NCI-H1694 treated with DMSO at 0.1 percent for 48 hours (cell line): ENCODE data around the gene TRIM17.
A peak's percentile ranks its signal among the peaks of the same experiment; 100 is the strongest.

ENCODE experiments used
- DNase-seq: peaks from one replicate; lab custom pipeline; 2025; lab: John Stamatoyannopoulos, UW

Gene TRIM17

GRCh38 chr1:228416217-228416933, at the start of gene TRIM17:
TRIM17 (minus strand) TSS chr1:228416861; CDS start chr1:228415072, 1,789 bp downstream.
- DNase-seq = no peak

GRCh38 chr1:228465571-228466146, 49.0 kb upstream of the TRIM17 start:
- DNase-seq = peak; percentile 12

- no peak for DNase-seq
These were observed 48.5 kb upstream of the TRIM17 start for GRCh38 chr1:228465141-228465540.

GRCh38 chr1:228464487-228464983, 47.9 kb upstream of the TRIM17 start:
- DNase-seq = peak; percentile 98

- DNase-seq = no peak
These were observed 47.1 kb upstream of the TRIM17 start for GRCh38 chr1:228463559-228464455.

- no peak for DNase-seq
These were observed 46.4 kb upstream of the TRIM17 start for GRCh38 chr1:228463009-228463558.

GRCh38 chr1:228462560-228462959, 45.9 kb upstream of the TRIM17 start:
- DNase-seq = no peak

GRCh38 chr1:228460821-228461220, 44.2 kb upstream of the TRIM17 start:
- peak; percentile 39 for DNase-seq

- DNase-seq = peak; percentile 85
These were observed 42.7 kb upstream of the TRIM17 start for GRCh38 chr1:228459091-228459993.

GRCh38 chr1:228457396-228458176, 40.9 kb upstream of the TRIM17 start:
- DNase-seq = peak; percentile 99

- DNase-seq = no peak
These were observed 40.3 kb upstream of the TRIM17 start for GRCh38 chr1:228457017-228457395.

- DNase-seq = no peak
These were observed 39.8 kb upstream of the TRIM17 start for GRCh38 chr1:228456252-228457016.

- no peak for DNase-seq
These were observed 39.1 kb upstream of the TRIM17 start for GRCh38 chr1:228455715-228456114.

- no peak for DNase-seq
These were observed 37.6 kb upstream of the TRIM17 start for GRCh38 chr1:228454238-228454637.

GRCh38 chr1:228453614-228454013, 37.0 kb upstream of the TRIM17 start:
- no peak for DNase-seq

GRCh38 chr1:228453022-228453560, 36.4 kb upstream of the TRIM17 start:
- DNase-seq = no peak

- no peak for DNase-seq
These were observed 35.7 kb upstream of the TRIM17 start for GRCh38 chr1:228452194-228453021.

GRCh38 chr1:228450200-228450599, 33.5 kb upstream of the TRIM17 start:
- no peak for DNase-seq
